ENCODE results near the gene EMC10.
A peak's percentile ranks its signal among the peaks of the same experiment; 100 is the strongest.

EMC10 gene

DNA sequence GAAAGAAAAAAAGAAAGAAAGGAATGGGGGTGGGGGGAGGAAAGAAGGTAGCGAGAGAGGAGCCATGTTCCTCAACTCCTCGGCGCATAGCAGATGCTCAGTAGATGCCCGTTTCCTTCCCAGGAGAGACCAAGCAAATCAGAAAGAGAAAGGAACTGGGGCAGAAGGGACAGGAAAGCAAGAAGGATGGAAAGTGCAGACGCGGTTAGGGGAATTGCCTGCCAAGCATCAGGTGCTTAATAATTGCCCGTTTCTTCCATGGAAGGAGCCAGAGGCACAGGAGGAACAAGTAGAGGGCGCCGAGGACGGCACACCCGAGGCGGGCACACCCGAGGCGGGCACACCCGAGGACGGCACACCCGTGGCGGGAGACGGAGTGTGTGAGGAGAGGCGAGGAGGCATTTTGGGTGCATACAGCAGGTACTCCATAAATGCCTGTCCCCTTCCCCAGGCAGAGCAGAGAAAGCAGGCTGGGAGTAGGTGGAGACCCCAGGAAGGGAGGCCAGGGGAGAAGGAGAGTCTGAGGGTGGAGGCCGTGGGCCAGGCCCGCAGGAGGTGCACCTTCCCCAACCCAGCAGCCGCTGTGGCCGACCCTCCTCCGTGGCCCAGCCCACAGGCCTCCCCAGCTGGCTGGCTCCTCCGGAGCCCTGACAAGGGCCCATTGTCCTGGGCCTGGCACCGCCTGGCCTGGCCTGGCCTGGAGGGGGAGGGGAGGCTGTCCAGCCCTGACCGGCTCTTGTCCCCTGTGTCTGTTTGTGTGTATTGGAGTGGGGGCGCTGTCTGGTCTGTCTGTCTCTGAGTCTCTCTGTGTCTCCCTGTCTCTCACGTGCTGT lies 20.1 kb downstream of the EMC10 start:
- DNase-seq (ENCODE audit: low spot score) = no peak

GRCh38 chr19:50497022-50497405 lies 20.7 kb downstream of the EMC10 start:
- no peak for DNase-seq (ENCODE audit: low spot score)

DNA sequence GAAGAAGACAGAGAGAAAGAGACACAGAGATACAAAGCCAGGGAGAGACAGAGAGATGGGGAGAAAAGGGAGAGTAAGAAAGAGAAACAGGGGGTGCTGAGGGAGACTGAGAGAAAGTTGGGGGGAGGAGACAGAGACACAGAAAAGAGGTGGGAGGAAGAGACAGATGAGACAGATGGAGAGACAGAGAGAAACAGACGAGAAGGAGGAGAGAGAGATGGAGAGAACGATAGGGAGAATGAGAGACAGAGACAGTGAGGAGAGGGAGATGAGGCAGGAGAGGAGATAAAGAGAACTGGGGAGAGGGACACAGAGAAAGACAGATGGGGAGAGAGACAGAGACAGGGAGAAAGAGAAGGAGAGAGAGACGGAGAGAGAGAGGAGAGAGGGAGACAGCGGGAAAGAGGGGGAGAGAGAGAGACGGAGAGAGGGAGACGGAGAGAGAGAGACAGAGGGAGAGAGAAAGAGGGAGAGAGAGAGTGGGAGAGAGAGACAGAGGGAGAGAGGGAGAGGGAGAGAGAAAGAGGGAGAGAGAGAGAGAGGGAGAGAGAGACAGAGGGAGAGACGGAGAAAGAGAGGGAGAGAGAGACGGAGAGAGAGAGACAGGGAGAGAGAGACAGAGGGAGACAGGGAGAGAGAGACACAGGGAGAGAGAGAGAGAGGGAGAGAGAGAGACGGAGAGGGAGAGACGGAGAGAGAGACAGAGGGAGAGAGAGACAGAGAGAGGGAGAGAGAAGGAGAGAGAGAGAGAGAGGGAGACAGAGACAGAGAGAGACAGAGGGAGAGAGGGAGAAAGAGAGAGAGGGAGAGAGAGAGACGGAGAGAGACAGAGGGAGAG lies 22.1 kb downstream of the EMC10 start:
- no peak for DNase-seq (ENCODE audit: low spot score)

DNA sequence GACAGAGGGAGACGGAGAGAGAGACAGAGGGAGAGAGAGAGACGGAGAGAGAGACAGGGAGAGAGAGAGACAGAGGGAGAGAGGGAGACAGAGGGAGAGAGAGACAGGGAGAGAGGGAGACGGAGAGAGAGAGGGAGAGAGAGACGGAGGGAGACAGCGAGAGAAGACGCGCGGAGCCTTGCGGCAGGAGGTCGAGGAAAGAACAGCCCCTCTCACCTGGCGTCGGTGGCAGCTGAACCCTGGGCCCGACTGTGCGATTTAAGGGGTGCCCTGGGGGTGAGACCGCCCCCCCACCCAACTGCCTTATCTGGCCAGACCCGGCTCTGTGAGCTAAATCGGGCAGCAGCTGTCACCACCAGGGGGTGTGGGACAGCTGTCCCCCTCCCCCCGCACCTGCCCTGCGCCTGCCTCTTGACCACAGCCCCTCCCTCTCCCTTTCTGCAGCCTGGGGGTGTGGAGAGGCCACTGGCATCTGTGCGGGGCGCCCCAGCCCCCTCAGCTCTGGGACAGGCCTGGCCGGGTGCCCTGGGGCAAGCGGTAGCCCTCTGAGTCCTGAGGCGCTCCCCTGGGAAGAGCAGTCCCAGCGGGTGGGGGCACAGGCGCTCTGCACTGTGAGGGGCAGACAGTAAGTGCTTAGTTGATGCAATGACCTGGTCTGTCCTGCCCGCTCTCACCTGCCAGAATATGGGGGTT lies 23.9 kb downstream of the EMC10 start:
- no peak for DNase-seq (ENCODE audit: low spot score)

DNA sequence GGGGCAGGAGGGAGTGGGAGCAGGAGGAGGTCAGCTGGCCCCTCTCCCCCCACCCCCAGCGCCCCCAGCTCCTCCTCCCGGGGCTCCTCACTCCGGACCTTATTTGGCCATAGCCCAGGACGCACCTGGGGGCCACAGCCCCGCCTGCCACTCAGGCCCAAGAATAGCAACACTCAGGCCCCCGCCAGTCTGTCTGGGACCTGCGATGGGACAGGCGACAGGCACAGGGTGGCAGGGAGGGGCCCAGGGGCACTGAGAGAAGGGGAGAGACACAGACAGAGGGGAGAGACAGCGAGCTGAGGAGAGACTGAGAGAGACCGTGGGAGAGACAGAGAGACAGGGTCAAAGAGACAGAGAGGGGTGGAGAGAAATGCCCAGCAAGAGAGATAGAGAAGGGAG lies 24.4 kb downstream of the EMC10 start:
- no peak for DNase-seq (ENCODE audit: low spot score)

GRCh38 chr19:50501186-50501567 lies 24.9 kb downstream of the EMC10 start:
- no peak for DNase-seq (ENCODE audit: low spot score)

DNA sequence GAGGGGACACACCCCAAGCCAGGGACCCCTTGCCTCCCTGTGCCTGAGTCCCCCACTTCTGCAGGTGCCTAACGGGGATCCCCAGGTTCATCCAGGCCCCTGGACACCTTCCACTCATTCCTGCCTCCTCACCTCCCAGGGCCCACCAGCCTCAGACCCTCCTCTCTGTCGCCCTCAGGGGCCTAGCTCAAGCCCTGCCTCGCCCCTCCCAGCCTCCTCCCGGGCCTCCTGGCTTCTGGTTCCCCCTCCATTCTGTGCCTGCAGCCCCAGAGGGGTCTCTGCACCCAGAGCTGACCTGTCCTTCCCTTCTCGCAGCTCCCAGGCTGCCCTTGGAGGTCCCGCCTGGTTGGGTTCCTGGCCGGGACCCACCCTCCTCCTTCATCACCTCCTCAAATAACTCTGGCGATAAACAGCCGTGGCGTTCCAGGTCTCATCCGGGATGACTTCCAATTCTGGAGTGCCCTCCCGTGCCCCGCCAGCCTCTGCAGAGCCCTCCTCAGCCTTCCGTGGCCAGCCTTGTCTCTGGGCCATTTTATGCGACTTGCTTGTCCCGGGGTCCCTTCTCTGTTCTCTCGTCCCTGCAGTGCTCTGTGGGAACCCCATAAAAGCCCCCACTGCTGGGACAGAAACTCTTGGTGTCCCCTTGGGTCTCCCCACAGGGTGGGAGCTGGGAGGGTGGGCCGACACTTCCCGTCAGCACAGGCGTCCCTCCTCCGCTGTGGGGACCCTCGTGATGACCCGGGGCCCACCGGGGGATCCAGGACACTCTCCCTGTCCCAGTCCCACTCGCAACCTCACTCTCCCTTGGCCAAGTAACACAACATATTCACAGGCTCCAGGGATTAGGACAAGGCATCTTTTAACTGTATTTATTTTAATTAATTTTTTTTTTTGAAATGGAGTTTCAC lies 25.5 kb downstream of the EMC10 start:
- DNase-seq (ENCODE audit: low spot score) = no peak

- DNase-seq (ENCODE audit: low spot score) = no peak
These were observed 29.7 kb downstream of the EMC10 start for GRCh38 chr19:50505856-50506611.

- DNase-seq (ENCODE audit: low spot score) = no peak
These were observed 30.4 kb downstream of the EMC10 start for GRCh38 chr19:50506700-50507099.

DNA sequence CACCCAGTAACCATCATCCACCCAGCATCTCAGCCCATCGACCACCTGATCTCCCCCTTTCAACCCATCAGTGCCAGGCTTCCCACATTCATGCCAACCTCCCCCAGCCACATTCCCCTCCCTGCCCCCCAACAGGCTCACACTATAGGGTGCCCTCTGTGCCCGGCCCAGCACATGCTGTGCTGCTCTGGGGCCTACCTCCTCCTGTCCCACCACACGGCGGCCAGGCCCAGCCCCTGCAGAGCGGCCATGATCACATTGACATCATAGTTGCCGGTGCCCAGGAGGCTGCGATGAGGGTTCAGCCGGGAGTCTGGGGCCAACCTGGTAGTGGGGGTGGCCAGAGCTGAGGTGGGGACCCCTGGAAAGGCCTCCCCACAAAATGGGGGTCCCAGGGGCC lies 31.1 kb downstream of the EMC10 start:
- DNase-seq (ENCODE audit: low spot score) = no peak

DNA sequence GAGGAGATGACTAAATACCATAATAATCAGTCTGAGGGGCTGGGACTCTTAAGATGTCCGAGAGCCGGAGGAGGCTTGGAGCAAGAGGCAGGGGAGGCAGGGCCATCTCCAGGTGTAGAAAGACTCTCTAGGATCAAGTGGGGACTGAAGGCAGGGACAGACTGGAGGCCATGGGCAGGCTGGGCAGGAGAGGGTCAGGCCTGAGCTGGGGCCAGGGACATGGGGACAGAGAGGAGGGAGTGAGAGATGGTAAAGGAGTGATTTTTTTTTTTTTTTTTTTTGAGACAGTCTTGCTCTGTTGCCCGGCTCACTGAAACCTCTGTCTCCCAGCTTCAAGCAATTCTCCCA lies 32.5 kb downstream of the EMC10 start:
- no peak for DNase-seq (ENCODE audit: low spot score)

DNA sequence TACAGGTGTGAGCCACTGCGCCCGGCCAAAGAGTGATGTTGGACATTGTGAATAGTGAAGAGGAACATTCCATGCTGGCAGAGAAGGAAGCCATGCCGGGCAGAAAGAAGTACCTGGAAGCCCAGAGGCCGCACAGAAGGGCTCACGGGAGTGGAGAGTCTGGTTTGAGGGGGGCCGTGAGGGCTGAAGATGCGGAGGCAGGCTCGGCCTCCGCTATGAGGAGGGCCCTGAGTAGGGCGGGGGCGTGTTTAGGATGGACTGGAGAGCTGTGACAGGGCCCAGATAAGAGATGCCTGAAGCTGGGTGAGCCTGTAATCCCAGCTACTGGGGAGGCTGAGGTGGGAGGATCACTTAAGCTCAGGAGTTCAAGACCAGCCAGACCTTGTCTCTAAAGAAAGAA lies 33.1 kb downstream of the EMC10 start:
- no peak for DNase-seq (ENCODE audit: low spot score)

GRCh38 chr19:50510121-50510670 lies 33.9 kb downstream of the EMC10 start:
- no peak for DNase-seq (ENCODE audit: low spot score)

DNA sequence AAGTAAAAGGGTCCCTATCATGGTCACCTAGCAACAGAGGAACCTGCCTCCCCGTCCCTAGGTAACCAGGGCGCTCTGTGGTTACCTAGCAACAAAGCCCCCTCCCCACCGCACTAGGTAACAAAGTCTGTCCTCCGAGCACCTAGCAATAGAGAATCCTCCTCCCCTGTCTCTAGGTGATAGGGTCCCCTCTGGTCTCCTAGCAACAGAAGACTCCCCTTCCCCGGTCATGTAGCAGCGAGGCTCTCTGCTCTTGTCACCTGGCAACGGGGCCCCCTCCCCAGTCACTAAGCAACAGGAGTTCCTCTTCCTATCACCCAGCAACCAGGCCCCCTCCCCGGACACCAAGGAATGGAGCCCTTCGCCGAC lies 34.4 kb downstream of the EMC10 start:
- no peak for DNase-seq (ENCODE audit: low spot score)

- peak; percentile 98 for DNase-seq (ENCODE audit: low spot score)
These were observed 34.9 kb downstream of the EMC10 start, which contains the start of gene JOSD2 for GRCh38 chr19:50511069-50511822. Gene JOSD2, minus strand, starts transcription at chr19:50511191. Its CDS starts 760 bp downstream, at chr19:50510431.

- no peak for DNase-seq (ENCODE audit: low spot score)
These were observed 36.0 kb downstream of the EMC10 start for GRCh38 chr19:50512112-50512998.

DNA sequence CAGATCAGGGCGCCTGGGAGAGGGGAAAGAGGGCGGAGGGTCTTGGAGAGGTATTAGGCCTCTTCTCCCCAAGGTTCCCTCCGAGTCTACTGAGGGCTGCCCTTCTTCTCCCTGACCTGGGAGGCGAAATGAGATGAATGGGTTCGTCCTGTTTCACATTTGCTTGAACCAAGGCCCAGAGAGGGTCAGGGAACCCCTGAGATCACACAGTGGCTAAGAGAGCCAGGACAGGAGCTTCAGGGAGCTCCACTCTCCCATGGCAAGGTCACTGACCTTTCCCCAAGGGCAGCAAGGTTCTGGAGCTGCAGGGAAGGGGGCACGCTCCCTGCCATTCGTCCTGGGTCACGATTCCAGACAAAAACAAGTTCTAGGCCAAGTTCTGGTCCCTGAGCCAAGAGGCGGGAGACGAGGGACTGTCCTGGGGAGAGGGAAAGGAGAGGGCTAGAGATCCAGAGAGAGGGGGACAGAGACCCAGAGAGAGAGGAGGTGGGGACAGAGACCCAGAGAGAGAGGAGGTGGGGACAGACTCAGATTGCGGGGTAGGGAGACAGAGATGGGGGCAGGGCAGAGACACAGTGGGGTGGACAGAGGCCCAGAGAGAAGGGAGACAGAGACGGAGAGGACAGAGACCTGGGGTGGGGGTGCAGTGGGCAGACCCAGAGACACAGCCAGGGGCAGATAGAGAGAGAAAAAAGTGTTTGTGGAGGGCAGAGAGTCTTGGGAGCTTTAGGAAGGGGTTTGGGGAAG lies 36.9 kb downstream of the EMC10 start:
- DNase-seq (ENCODE audit: low spot score) = no peak

DNA sequence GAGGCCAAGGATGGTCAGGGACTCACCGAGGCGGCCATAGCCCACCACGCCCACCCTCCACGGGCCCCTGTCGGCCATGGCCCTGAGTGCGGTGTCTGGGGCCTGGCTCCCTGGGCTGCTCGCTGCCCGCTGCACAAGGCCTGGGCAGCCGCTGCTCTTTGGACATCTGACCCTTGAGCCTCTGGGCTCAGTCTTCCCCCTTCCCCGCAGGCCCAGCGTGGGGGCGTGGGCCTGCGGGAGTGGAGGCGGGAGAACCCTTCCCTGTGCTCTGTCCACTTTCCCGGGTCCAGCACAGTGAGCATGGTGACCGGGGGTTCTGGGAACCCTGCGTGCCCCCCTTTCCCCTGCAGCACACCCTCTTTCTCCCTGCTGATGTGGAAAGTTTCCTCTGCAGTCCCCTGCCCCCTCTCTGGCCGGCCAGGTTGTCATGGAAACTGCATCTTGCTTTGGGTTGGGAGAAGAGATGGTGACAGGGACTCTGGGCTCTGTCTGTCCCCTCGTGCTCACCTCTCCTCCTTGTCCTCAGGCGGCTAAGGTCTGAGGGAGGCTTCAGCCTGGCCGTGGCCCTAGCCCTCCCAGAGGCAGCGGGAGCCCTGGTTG lies 37.5 kb downstream of the EMC10 start, which contains the start of gene ASPDH:
Gene ASPDH (minus strand): TSS at position 168 of the 600 bp plus-strand sequence. CDS start 90 bp downstream, at position 78.
- no peak for DNase-seq (ENCODE audit: low spot score)

All from activated CD4-positive, alpha-beta T cell treated with anti-CD3 and anti-CD28 coated beads, Interleukin-2, Interleukin-4, amounts not matched to agents 100 ng/mL and 50 ng/mL, durations not matched to agents 16 hours and 8 hours (primary cell).